Endodermal cell (in vitro differentiated cells): Measurements from ENCODE around the gene CKAP4. TPM values are rescaled to one million over a fixed set of nuclear protein-coding genes. Genes with fewer than 3 reads are reported as not detected.

Experiments used
- DNase-seq: peaks from one replicate; pipeline ENCODE4 v3.0.0-alpha.2; 2017
- H3K27ac ChIP-seq: 2 replicates; pipeline ENCODE4 v1.5.1; 2013; ENCODE audit warnings: mild to moderate bottlenecking, low read depth, low read length, moderate library complexity
- H3K27me3 ChIP-seq: 2 replicates; pipeline ENCODE4 v1.6.1; 2013; ENCODE audit warnings: mild to moderate bottlenecking, low read length, moderate library complexity; ENCODE audit not compliant: insufficient read depth, control insufficient read depth, poor library complexity, severe bottlenecking
- H3K36me3 ChIP-seq: 2 replicates; pipeline ENCODE4 v1.7.0; 2013; ENCODE audit warnings: mild to moderate bottlenecking, low read length, moderate library complexity; ENCODE audit not compliant: control insufficient read depth, insufficient read depth
- H3K4me1 ChIP-seq: one replicate; pipeline ENCODE4 v1.7.0; 2013; ENCODE audit warnings: low read length; ENCODE audit not compliant: control insufficient read depth, insufficient read depth
- H3K4me3 ChIP-seq: 2 replicates; pipeline ENCODE4 v1.5.1; 2013; ENCODE audit warnings: mild to moderate bottlenecking, low read length, moderate library complexity
- H3K9ac ChIP-seq: 2 replicates; pipeline ENCODE4 v1.6.1; 2013; ENCODE audit warnings: mild to moderate bottlenecking, low read length, moderate library complexity; ENCODE audit not compliant: poor library complexity, severe bottlenecking; ENCODE audit errors: extremely low read depth
- H3K9me3 ChIP-seq: 2 replicates; pipeline ENCODE4 v1.6.1; 2013; ENCODE audit warnings: mild to moderate bottlenecking, low read length, moderate library complexity; ENCODE audit not compliant: control insufficient read depth
- H3K27ac Mint-ChIP-seq: 2 replicates; pipeline ENCODE4 v1.8.0; 2020; ENCODE audit warnings: mixed read lengths
- H3K27me3 Mint-ChIP-seq: 2 replicates; pipeline ENCODE4 v1.8.0; 2021; ENCODE audit warnings: mild to moderate bottlenecking, mixed read lengths; ENCODE audit not compliant: insufficient read depth
- H3K36me3 Mint-ChIP-seq: 2 replicates; pipeline ENCODE4 v1.8.0; 2020; ENCODE audit warnings: low read depth, mixed read lengths
- H3K4me1 Mint-ChIP-seq: 2 replicates; pipeline ENCODE4 v1.8.0; 2020; ENCODE audit warnings: mixed read lengths
- H3K4me3 Mint-ChIP-seq: 2 replicates; pipeline ENCODE4 v1.8.0; 2020; ENCODE audit warnings: mild to moderate bottlenecking, moderate library complexity, mixed read lengths
- H3K9me3 Mint-ChIP-seq: 2 replicates; pipeline ENCODE4 v1.8.0; 2020; ENCODE audit warnings: mild to moderate bottlenecking, mixed read lengths
- CTCF ChIP-seq: fragments of 200-600 bp; sonication (generic); conservative IDR thresholded peaks from 2 replicates; pipeline ENCODE4 v1.5.0; 2021; ENCODE audit warnings: antibody characterized with exemption, mild to moderate bottlenecking
- WGBS, 2 experiments: methylation state at CpG; one replicate each; pipeline versions ENCODE4 v1.1.5 to v1.1.7; 2013; ENCODE audit warnings: missing lambda C conversion rate in 2 of 2, mixed read lengths in 1 of 2; ENCODE audit not compliant: insufficient coverage in 1 of 2, insufficient read length in 1 of 2; 5-methylcytosine and 5-hydroxymethylcytosine counted together
- total RNA-seq, 2 donors: library from RNA; stranded (reverse); fragmentation: NEBNext Ultra II Directional in 1 of 2; extraction: Animal tissue kit (Norgen Biotek cat#: 25700) in 1 of 2; gene quantifications; 2 replicates in 1 of 2; 3 replicates in 1 of 2; pipeline ENCODE4 v1.2.1, GENCODE V29; 2021

CKAP4 gene
- total RNA-seq, 2 donors from 2014 or later = 88.9 to 93.3 TPM

- peak; percentile 20 for DNase-seq
- Histone ChIP-seq H3K27me3 (no peaks in the 10 kb centered on the region), H3K36me3 (no peaks in the 10 kb centered on the region), H3K9ac (no peak overlapping the region), H3K4me1 (no peaks in the 10 kb centered on the region), H3K9me3 (no peaks in the 10 kb centered on the region), H3K27ac (no peak overlapping the region), H3K4me3 (no peak overlapping the region)
- H3K4me3 Mint-ChIP-seq = no peak overlapping the region
- no peaks in the 10 kb centered on the region for H3K9me3 Mint-ChIP-seq
- no peak overlapping the region for H3K27ac Mint-ChIP-seq
- no peaks in the 10 kb centered on the region for H3K4me1 Mint-ChIP-seq
- H3K27me3 Mint-ChIP-seq = no peaks in the 10 kb centered on the region
- WGBS, 2 experiments = 93% methylated on average over 3 to 4 of the region's 4 CpGs
- H3K36me3 Mint-ChIP-seq = no peaks in the 10 kb centered on the region
- TF ChIP-seq CTCF = no peak
These were observed 10.4 kb upstream of the CKAP4 start for GRCh38 chr12:106258226-106258625.

GRCh38 chr12:106256524-106256923, 8.7 kb upstream of the CKAP4 start:
- no peak for DNase-seq
- Mint-ChIP-seq H3K27me3 (no peaks in the 10 kb centered on the region), H3K9me3 (no peaks in the 10 kb centered on the region), H3K4me3 (no peak overlapping the region), H3K4me1 (peaks cover 3% of the 10 kb centered on the region), H3K36me3 (no peaks in the 10 kb centered on the region), H3K27ac (no peak overlapping the region)
- no peak overlapping the region for H3K9ac ChIP-seq
- no peaks in the 10 kb centered on the region for H3K27me3 ChIP-seq
- no peak overlapping the region for H3K4me3 ChIP-seq
- no peak for TF ChIP-seq CTCF
- H3K27ac ChIP-seq = no peak overlapping the region
- H3K36me3 ChIP-seq = no peaks in the 10 kb centered on the region
- no peaks in the 10 kb centered on the region for H3K4me1 ChIP-seq
- no peaks in the 10 kb centered on the region for H3K9me3 ChIP-seq

DNA sequence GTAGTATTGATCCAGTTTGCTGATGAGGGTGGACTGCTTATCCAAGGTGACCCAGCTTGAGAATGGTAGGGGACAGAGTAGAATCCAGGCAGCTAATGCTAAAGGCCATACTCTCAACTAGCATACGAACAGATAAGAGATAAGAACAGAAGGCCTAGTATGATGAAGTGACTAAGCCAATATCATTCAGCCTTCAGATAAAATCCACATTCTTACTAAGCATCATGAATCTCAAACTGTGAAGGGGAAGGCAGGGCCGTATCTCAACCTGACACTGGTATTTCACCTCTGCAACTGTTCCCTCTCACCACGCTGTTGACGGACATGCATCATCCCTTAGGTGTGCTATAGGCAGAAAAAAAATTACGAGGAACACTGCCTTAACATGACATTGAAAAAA, 8.1 kb upstream of the CKAP4 start:
- Mint-ChIP-seq H3K27me3 (no peaks in the 10 kb centered on the region), H3K4me3 (no peak overlapping the region), H3K27ac (no peak overlapping the region), H3K36me3 (no peaks in the 10 kb centered on the region), H3K4me1 (peaks cover 5% of the 10 kb centered on the region), H3K9me3 (no peaks in the 10 kb centered on the region)
- Histone ChIP-seq H3K9ac (no peak overlapping the region), H3K9me3 (no peaks in the 10 kb centered on the region), H3K27ac (no peak overlapping the region), H3K27me3 (no peaks in the 10 kb centered on the region), H3K4me3 (no peak overlapping the region), H3K4me1 (no peaks in the 10 kb centered on the region), H3K36me3 (no peaks in the 10 kb centered on the region)
- DNase-seq = no peak
- no peak for TF ChIP-seq CTCF
- 85 to 98% methylated on average over 5 of the region's 5 CpGs for WGBS, 2 experiments
